HepG2 (cell line): ENCODE measurements around the gene MFRP. TPM values are rescaled to one million over a fixed set of nuclear protein-coding genes. Genes with fewer than 3 reads are reported as not detected.

Source experiments
- CHD4 ChIP-seq: fragments of 200-600 bp; sonication (generic); IDR thresholded peaks from 2 replicates; pipeline ENCODE4 v1.7.0; 2017; ENCODE audit warnings: mild to moderate bottlenecking, low read length, borderline replicate concordance
- EED ChIP-seq: sonication (generic); formaldehyde crosslinking; IDR thresholded peaks from 2 replicates; pipeline ENCODE4 v1.5.0; 2020; ENCODE audit warnings: mild to moderate bottlenecking, missing genetic modification reagents
- JUNB ChIP-seq: sonication (generic); formaldehyde crosslinking; IDR thresholded peaks from 2 replicates; pipeline ENCODE4 v1.8.0; 2022; ENCODE audit warnings: missing genetic modification reagents, mild to moderate bottlenecking, borderline replicate concordance
- LCORL ChIP-seq, 2 experiments: fragments of 450-650 bp in 1 of 2; sonication (generic) in 1 of 2; formaldehyde crosslinking in 1 of 2; IDR thresholded peaks; 2 replicates each; pipeline versions ENCODE4 v1.5.0 to v1.6.1; 2017 to 2020; ENCODE audit warnings: antibody characterized with exemption in 1 of 2, missing genetic modification reagents in 1 of 2
- MAF1 ChIP-seq: sonication (generic); formaldehyde crosslinking; IDR thresholded peaks from 2 replicates; pipeline ENCODE4 v1.5.0; 2020; ENCODE audit warnings: missing genetic modification reagents, borderline replicate concordance
- MIXL1 ChIP-seq: IDR thresholded peaks from 2 replicates; pipeline ENCODE4 v1.6.1; 2016
- NCOA2 ChIP-seq: sonication (generic); formaldehyde crosslinking; IDR thresholded peaks from 2 replicates; pipeline ENCODE4 v1.8.0; 2022; ENCODE audit warnings: inconsistent platforms
- RFX5 ChIP-seq: IDR thresholded peaks from 2 replicates; pipeline ENCODE4 v1.6.1; 2011; ENCODE audit warnings: low read depth, low read length, improper control_type of control experiment
- SMAD9 ChIP-seq: sonication (generic); formaldehyde crosslinking; IDR thresholded peaks from 2 replicates; pipeline ENCODE4 v1.5.1; 2020; ENCODE audit warnings: mild to moderate bottlenecking, missing genetic modification reagents
- SMARCC2 ChIP-seq: fragments of 450-650 bp; IDR thresholded peaks from 2 replicates; pipeline ENCODE4 v1.6.1; 2017; ENCODE audit warnings: antibody characterized with exemption, mild to moderate bottlenecking
- ZBTB21 ChIP-seq: sonication (generic); formaldehyde crosslinking; IDR thresholded peaks from 2 replicates; pipeline ENCODE4 v1.4.0; 2020; ENCODE audit warnings: missing genetic modification reagents
- ZBTB7B ChIP-seq: sonication (generic); formaldehyde crosslinking; IDR thresholded peaks from 2 replicates; pipeline ENCODE4 v1.4.0; 2020; ENCODE audit warnings: missing genetic modification reagents
- ZFP62 ChIP-seq: sonication (generic); formaldehyde crosslinking; IDR thresholded peaks from 2 replicates; pipeline ENCODE4 v1.4.0; 2020; ENCODE audit warnings: missing genetic modification reagents
- ZNF10 ChIP-seq: sonication (generic); formaldehyde crosslinking; IDR thresholded peaks from 2 replicates; pipeline ENCODE4 v1.4.0; 2020; ENCODE audit warnings: mild to moderate bottlenecking, low read depth, missing genetic modification reagents, borderline replicate concordance
- ZNF138 ChIP-seq: sonication (generic); formaldehyde crosslinking; IDR thresholded peaks from 2 replicates; pipeline ENCODE4 v1.5.0; 2020; ENCODE audit warnings: mild to moderate bottlenecking, low read depth, missing genetic modification reagents
- ZNF230 ChIP-seq: sonication (generic); formaldehyde crosslinking; IDR thresholded peaks from 2 replicates; pipeline ENCODE4 v1.4.0; 2020; ENCODE audit warnings: mild to moderate bottlenecking, missing genetic modification reagents
- polyA plus RNA-seq, 8 experiments: library from polyadenylated mRNA; depleted of rRNA in 3 of 8; stranded (reverse) in 7 of 8; unstranded in 1 of 8; fragments of >200 nt; fragmentation: Illumina TruSeq in 4 of 8; extraction: Trizol in 4 of 8; gene quantifications; 2 replicates each; pipeline versions ENCODE4 v1.2.1 to v1.2.3, GENCODE V29; 2011 to 2016; ENCODE audit warnings: low read depth in 4 of 8, missing spikeins in 1 of 8, mixed read lengths in 1 of 8; ENCODE audit not compliant: insufficient read depth in 1 of 8
- total RNA-seq, 5 experiments: library from RNA; depleted of rRNA; stranded (reverse); fragments of >200 nt; fragmentation: Illumina TruSeq; extraction: Trizol; gene quantifications; 2 replicates each; pipeline ENCODE4 v1.2.3, GENCODE V29; 2016; ENCODE audit warnings: low read depth in 1 of 5
- TF ChIP-seq, protein P1 (sequence below): sonication (generic); formaldehyde crosslinking; IDR thresholded peaks from 2 replicates; pipeline ENCODE4 v1.4.0; 2020; ENCODE audit warnings: missing genetic modification reagents, borderline replicate concordance
- TF ChIP-seq, protein P2 (sequence below): sonication (generic); formaldehyde crosslinking; IDR thresholded peaks from 2 replicates; pipeline ENCODE4 v1.4.0; 2020; ENCODE audit warnings: missing genetic modification reagents
- TF ChIP-seq, protein P3 (sequence below): sonication (generic); formaldehyde crosslinking; IDR thresholded peaks from 2 replicates; pipeline ENCODE4 v1.4.0; 2020; ENCODE audit warnings: missing genetic modification reagents, mild to moderate bottlenecking, borderline replicate concordance
- TF ChIP-seq, protein P4 (sequence below): sonication (generic); formaldehyde crosslinking; IDR thresholded peaks from 2 replicates; pipeline ENCODE4 v1.8.0; 2022; ENCODE audit warnings: mild to moderate bottlenecking, missing genetic modification reagents, moderate library complexity
- TF ChIP-seq, protein P5 (sequence below): fragments of 450-650 bp; IDR thresholded peaks from 2 replicates; pipeline ENCODE4 v1.6.1; 2017
- TF ChIP-seq, protein P6 (sequence below): sonication (generic); formaldehyde crosslinking; IDR thresholded peaks from 2 replicates; pipeline ENCODE4 v1.5.0; 2020; ENCODE audit warnings: mild to moderate bottlenecking, missing genetic modification reagents, borderline replicate concordance

Gene MFRP
- total and polyA plus RNA-seq, 2 of the 13 experiments (the other 11 are each of a cell fraction or from before 2014, with no cell fraction given) = not detected

DNA sequence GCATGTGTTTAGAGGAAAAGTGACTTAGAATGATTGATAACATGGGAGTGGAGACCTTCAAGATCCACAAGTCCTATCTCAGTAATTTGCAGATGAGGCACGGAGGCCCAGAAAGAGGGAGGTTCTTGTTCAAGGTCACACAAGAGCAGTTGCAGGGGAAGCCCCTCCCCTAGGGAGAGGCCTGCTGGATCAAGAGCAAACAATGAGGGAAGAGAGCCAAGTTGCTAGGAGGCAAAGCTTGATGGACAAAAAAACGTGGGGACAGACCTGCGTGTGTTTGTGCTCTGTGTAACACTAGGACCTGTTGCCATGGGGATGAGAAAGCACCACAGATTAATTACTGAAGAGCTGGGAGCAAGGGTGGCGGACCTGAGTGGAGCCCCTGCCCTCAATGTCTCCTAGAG lies 6.4 kb upstream of the MFRP start (continued):
- TF ChIP-seq ZNF138 (CRISPR knock-in tag) (no peak), SMAD9 (CRISPR knock-in tag) (no peak), ZNF230 (no peak), CHD4 (no peak), ZBTB7B (CRISPR knock-in tag) (0 out of 2 replicates have a peak, but pooled peaks have one; percentile 22), RFX5 (no peak), JUNB (CRISPR knock-in tag) (no peak), ZNF10 (CRISPR knock-in tag) (no peak), MIXL1 (CRISPR knock-in tag) (peak; percentile 19; the same call in 1 of the 2 replicates), NCOA2 (CRISPR knock-in tag) (peak; percentile 31; the same call in 1 of the 2 replicates), EED (CRISPR knock-in tag) (no peak), ZFP62 (CRISPR knock-in tag) (no peak), MAF1 (CRISPR knock-in tag) (no peak), LCORL (IDR thresholded peaks at IDR 0.05) (no peak), LCORL (CRISPR knock-in tag; IDR thresholded peaks at IDR 0.05) (0 out of 2 replicates have a peak, but pooled peaks have one; percentile 24), SMARCC2 (no peak), ZBTB21 (no peak)
- TF ChIP-seq, protein P1, sequence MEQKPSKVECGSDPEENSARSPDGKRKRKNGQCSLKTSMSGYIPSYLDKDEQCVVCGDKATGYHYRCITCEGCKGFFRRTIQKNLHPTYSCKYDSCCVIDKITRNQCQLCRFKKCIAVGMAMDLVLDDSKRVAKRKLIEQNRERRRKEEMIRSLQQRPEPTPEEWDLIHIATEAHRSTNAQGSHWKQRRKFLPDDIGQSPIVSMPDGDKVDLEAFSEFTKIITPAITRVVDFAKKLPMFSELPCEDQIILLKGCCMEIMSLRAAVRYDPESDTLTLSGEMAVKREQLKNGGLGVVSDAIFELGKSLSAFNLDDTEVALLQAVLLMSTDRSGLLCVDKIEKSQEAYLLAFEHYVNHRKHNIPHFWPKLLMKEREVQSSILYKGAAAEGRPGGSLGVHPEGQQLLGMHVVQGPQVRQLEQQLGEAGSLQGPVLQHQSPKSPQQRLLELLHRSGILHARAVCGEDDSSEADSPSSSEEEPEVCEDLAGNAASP (CRISPR knock-in tag) = no peak
- TF ChIP-seq, protein P2, sequence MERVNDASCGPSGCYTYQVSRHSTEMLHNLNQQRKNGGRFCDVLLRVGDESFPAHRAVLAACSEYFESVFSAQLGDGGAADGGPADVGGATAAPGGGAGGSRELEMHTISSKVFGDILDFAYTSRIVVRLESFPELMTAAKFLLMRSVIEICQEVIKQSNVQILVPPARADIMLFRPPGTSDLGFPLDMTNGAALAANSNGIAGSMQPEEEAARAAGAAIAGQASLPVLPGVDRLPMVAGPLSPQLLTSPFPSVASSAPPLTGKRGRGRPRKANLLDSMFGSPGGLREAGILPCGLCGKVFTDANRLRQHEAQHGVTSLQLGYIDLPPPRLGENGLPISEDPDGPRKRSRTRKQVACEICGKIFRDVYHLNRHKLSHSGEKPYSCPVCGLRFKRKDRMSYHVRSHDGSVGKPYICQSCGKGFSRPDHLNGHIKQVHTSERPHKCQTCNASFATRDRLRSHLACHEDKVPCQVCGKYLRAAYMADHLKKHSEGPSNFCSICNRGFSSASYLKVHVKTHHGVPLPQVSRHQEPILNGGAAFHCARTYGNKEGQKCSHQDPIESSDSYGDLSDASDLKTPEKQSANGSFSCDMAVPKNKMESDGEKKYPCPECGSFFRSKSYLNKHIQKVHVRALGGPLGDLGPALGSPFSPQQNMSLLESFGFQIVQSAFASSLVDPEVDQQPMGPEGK (CRISPR knock-in tag) = peak; percentile 69
- TF ChIP-seq, protein P3, sequence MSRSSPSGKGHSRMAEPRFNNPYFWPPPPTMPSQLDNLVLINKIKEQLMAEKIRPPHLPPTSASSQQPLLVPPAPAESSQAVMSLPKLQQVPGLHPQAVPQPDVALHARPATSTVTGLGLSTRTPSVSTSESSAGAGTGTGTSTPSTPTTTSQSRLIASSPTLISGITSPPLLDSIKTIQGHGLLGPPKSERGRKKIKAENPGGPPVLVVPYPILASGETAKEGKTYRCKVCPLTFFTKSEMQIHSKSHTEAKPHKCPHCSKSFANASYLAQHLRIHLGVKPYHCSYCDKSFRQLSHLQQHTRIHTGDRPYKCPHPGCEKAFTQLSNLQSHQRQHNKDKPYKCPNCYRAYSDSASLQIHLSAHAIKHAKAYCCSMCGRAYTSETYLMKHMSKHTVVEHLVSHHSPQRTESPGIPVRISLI (CRISPR knock-in tag) = peak; percentile 71; the same call in 1 of the 2 replicates
- TF ChIP-seq, protein P4, sequence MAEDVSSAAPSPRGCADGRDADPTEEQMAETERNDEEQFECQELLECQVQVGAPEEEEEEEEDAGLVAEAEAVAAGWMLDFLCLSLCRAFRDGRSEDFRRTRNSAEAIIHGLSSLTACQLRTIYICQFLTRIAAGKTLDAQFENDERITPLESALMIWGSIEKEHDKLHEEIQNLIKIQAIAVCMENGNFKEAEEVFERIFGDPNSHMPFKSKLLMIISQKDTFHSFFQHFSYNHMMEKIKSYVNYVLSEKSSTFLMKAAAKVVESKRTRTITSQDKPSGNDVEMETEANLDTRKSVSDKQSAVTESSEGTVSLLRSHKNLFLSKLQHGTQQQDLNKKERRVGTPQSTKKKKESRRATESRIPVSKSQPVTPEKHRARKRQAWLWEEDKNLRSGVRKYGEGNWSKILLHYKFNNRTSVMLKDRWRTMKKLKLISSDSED (CRISPR knock-in tag) = no peak
- TF ChIP-seq, protein P5, sequence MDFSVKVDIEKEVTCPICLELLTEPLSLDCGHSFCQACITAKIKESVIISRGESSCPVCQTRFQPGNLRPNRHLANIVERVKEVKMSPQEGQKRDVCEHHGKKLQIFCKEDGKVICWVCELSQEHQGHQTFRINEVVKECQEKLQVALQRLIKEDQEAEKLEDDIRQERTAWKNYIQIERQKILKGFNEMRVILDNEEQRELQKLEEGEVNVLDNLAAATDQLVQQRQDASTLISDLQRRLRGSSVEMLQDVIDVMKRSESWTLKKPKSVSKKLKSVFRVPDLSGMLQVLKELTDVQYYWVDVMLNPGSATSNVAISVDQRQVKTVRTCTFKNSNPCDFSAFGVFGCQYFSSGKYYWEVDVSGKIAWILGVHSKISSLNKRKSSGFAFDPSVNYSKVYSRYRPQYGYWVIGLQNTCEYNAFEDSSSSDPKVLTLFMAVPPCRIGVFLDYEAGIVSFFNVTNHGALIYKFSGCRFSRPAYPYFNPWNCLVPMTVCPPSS = no peak
- TF ChIP-seq, protein P6, sequence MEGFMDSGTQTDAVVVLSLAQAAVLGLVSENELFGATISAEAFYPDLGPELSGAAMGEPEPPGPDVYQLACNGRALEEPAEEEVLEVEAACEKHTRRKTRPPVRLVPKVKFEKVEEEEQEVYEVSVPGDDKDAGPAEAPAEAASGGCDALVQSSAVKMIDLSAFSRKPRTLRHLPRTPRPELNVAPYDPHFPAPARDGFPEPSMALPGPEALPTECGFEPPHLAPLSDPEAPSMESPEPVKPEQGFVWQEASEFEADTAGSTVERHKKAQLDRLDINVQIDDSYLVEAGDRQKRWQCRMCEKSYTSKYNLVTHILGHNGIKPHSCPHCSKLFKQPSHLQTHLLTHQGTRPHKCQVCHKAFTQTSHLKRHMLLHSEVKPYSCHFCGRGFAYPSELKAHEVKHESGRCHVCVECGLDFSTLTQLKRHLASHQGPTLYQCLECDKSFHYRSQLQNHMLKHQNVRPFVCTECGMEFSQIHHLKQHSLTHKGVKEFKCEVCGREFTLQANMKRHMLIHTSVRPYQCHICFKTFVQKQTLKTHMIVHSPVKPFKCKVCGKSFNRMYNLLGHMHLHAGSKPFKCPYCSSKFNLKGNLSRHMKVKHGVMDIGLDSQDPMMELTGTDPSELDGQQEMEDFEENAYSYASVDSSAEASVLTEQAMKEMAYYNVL (CRISPR knock-in tag) = 0 out of 2 replicates have a peak, but pooled peaks have one; percentile 24
